IPS DF 4.7 (cell line): ENCODE data around the gene C2CD4A.

Source experiments
- DNase-seq: peaks from one replicate; pipeline ENCODE4 v3.0.0-alpha.2; 2013; ENCODE audit warnings: low spot score; ENCODE audit errors: extremely low read depth

The C2CD4A gene

GRCh38 chr15:62103431-62103830, 36.7 kb downstream of the C2CD4A start:
- DNase-seq = no peak

GRCh38 chr15:62104401-62104800, 37.6 kb downstream of the C2CD4A start:
- no peak for DNase-seq

- DNase-seq = no peak
Observed at GRCh38 chr15:62104846-62105245, 38.1 kb downstream of the C2CD4A start.

- DNase-seq = no peak
Observed at GRCh38 chr15:62105266-62105665, 38.5 kb downstream of the C2CD4A start.

- DNase-seq = no peak
Observed at GRCh38 chr15:62106096-62106495, 39.3 kb downstream of the C2CD4A start.

- DNase-seq = no peak
Observed at GRCh38 chr15:62107571-62108121, 40.9 kb downstream of the C2CD4A start.

- DNase-seq = no peak
Observed at GRCh38 chr15:62108411-62108810, 41.6 kb downstream of the C2CD4A start.

- DNase-seq = no peak
Observed at GRCh38 chr15:62109437-62109836, 42.7 kb downstream of the C2CD4A start.

GRCh38 chr15:62109982-62110851, 43.4 kb downstream of the C2CD4A start:
- DNase-seq = no peak

- DNase-seq = no peak
Observed at GRCh38 chr15:62112081-62112480, 45.3 kb downstream of the C2CD4A start.

GRCh38 chr15:62112616-62113593, 46.1 kb downstream of the C2CD4A start:
- DNase-seq = no peak

- no peak for DNase-seq
Observed at GRCh38 chr15:62115847-62116246, 49.1 kb downstream of the C2CD4A start.

- no peak for DNase-seq
Observed at GRCh38 chr15:62118520-62119226, 51.9 kb downstream of the C2CD4A start.

- no peak for DNase-seq
Observed at GRCh38 chr15:62119227-62119864, 52.6 kb downstream of the C2CD4A start.

- no peak for DNase-seq
Observed at GRCh38 chr15:62119874-62120273, 53.1 kb downstream of the C2CD4A start.
